Stimulated activated CD4-positive, alpha-beta T cell treated with anti-CD3 and anti-CD28 coated beads, Interleukin-2, amount 100 ng/mL, for 4 hours (primary cell): ENCODE data around the gene UNC5B.

Source experiments
- DNase-seq: peaks from one replicate; pipeline ENCODE4 v3.0.0-alpha.2; 2020; ENCODE audit warnings: low read depth

UNC5B gene

DNA sequence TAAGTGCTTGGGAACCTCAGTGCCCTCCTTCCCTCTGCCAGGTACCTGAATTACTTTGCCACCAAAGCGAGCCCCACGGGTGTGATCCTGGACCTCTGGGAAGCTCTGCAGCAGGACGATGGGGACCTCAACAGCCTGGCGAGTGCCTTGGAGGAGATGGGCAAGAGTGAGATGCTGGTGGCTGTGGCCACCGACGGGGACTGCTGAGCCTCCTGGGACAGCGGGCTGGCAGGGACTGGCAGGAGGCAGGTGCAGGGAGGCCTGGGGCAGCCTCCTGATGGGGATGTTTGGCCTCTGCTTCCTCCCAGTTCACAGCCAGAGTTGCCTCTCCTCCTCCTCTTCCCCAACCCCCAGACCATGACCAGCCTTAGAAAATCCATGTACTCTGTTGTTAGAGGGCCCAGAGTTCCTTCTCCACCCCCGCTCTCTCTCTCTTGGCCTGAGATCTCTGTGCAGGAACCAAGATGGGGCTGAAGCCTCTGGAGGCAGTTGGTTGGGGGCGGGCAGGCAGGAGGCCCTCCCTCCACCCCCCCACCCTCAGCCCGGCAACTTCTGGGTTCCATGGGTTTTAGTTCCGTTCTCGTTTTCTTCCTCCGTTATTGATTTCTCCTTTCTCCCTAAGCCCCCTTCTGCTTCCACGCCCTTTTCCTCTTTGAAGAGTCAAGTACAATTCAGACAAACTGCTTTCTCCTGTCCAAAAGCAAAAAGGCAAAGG, 86.9 kb downstream of the UNC5B start:
- no peak for DNase-seq

DNA sequence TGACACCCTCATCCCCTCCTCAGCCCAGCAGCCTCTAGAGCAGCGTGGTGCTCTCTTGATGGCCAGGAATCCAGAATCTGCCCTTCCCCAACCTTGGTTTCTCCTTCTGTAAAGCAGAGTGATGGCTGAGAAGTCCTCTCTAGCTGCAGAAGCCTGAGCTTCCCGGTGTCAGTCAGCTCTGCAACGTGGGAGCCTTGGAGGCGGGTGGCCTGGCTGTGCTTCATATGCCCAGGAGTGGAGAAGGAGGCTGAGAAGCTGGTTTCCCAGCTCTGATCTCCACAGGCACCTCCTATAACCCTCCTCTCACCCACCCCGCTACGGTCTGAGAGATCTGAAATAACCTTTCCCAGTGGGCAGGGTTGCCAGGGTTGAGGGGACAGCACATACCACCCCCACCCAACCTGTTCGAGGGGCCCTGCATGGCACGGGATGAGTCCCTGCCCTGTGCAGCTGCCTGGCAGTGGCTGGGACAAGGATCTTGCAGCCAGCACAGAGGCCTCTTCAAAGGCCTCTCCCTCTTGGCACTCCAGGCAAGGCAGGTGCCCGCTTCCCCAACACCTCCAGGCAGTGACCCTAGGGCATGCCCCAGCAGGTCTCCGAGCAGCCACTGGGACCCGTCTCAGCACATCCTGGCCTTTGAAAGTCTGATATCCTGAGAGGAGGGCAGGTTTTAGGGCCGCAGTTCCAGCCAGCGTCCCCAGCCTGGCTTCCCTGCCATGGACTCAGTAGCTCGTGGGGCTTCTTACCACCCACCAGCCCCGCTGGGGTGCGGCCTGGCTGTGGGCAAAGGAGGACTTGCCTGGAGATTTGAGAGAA, 88.4 kb downstream of the UNC5B start:
- no peak for DNase-seq

DNA sequence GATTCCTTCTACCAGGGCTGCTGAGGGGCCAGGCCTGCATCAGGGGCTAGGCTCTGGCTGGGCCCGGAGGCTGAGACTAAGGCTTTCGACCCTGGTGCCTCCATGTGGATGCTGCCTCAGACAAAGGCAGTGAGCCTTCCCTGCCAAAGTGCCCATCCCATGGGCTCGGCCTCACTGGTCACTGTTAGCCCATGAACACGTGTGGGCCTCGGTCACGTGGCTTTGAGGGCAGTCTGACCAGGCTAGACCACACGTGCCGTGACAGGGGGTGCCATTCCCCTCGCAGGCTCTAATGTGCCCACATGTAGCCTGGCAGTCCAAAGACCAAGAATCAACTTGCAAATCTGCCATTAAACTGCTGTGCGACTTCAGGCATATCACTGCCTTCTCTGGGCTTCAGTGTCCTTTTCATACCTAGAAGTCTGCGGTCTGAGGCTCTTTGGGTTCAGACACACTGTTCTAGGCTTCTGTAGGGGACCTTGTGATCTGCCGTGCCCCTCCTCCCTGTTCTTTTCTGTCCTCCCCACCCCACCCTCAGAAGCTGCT, 89.1 kb downstream of the UNC5B start:
- no peak for DNase-seq

DNA sequence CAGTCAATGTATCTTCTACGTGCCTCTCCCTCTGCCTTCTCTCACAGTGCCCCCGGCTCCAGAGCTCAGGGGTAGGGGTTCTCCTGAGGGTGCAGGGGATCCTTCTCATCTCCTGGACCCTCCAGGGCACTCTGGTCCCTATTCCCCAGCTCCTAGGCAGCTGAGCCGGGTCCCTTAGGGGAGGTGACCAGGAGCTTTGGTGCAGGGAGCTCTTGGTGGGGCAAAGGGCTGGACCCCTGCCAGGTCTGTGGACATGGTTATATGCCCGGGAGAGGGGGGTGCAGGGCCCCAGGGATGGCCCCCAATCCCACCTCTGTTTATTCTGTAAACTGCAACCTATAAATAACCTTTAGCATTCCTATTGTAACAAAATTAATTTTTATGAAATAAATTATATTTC, 90.1 kb downstream of the UNC5B start:
- DNase-seq: no peak

DNA sequence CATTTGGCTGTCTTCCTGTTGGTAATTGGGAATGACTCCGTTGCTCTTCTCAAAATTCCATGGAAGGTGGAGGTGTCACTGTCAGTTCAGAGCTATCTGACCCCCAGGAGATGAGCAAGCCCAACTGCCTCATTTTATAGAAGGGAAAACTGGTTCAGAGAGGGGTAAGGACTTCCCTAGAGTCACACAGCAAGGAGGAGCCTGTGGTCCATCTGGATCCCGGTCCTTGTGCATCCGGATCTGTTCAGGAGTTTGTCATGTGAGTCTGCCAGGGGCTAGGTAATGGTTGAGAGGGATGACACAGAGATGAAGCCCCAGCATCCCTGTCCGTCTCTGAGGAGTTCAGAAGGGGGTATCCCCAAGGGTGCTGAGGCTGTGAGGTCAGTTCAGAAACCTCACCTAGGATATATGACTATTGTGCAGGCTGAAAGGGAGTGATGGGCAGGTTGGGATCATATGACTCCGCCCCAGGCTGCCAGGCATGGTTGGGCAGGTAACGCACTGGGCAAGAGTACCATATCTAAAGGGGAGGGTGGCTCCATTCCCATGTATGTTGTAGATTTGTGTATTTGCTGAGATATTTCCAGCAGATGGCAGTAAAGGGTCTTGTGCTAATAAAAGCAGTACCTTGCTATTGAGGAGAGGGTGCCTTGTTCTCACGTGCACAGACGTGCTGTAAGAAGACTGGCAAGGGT, 90.7 kb downstream of the UNC5B start:
- no peak for DNase-seq

DNA sequence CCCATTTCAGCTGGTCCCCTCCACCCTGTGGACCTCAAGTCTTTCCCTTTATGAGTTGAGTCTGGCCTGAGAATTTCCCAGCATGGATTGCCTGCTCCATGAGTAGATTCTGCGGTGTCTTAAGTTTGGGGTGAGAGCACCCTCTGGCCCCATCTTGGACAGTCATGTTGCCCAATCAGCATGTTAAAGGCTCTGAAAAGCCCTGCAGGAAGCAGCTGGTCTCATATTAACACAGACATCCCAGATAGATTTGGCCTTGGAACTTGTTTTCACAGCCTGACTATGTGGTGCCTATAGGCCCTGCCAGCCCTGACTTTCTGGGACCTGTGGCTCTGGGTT, 91.2 kb downstream of the UNC5B start:
- DNase-seq: no peak

DNA sequence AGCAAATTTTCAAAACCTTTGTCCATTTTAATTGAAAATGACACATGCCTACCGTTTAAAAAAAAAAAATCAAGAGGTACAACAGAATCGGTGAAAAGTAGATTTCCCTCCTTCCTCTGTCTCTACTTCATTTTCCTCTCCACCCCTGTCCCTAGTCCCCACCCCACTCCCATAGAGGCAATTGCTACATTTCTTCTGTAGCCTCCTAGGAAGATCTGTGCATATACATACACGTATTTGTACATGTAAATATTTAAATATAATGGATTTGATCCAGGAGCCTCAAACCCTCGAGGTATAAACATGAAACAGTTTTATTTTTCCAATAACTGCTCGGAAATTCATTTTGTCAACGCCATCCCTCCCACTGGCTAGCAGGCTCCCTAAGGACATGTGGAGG, 92.5 kb downstream of the UNC5B start:
- DNase-seq: no peak

DNA sequence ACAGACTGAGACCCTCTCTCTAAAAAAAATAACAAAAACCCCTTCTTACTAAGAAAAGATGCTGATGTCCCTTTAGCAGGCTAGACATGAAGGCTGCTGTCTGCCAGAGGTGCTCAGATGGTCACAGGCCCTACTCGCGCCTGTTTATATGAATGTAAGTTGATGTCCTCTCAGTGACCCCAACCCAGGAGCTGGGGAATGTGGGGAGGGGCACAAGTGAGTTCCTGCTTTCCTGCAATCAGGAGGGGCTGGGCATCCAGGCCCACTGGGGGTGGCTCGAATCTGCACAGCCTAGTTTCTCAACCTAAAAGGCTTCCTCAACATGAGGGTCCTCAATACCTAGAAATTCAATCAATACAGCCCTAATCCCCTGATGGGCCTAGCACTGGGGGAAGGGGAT, 94.6 kb downstream of the UNC5B start:
- DNase-seq: no peak

DNA sequence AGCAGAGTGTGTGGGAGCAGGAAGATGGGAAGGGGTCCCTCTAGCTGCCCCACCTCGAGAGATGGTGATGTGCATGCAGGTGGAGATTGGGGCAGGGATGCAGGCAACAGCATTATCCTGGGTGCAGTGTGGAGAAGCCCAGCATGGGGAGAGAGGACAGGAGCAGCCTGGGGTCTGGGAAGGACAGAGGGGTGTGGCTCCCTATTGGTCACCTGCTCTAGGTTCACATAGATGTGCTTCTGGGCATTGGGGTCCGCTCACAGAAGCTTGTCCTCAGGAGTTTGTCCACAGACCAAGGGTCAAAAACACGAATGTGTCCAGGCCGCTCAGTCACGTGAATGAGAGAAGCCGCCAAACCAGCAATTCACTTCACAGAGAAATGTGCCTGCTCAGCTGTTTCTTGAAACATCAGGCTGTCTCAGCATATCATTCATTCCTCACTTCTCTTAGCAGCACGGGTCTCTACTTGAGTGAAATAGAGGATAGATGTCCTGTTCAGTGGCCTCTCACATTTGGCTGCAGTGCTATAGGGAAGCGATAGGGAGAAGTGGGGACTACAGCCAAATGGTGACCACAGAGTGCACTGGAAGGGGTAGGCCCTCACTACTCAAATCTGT, 95.2 kb downstream of the UNC5B start:
- DNase-seq: no peak

DNA sequence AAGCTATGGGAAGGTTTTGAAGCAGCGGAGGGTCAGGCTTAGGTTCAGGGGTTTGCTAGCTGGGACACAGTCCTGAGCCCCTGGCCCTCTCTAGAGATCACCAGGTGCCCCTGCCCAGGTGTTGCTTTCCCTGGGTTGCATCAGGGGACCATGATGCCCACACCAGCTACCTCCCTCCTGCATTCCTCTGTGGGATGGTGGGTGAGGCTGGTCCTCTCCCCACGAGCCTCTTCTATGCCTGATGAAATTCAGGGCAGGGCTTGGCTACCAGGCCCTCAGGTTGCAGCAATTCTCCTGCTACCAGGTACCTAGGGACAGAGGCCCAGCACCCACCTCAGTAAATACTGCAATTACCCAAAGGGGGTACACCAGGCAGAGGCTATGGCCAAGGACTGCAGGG, 95.9 kb downstream of the UNC5B start:
- no peak for DNase-seq

DNA sequence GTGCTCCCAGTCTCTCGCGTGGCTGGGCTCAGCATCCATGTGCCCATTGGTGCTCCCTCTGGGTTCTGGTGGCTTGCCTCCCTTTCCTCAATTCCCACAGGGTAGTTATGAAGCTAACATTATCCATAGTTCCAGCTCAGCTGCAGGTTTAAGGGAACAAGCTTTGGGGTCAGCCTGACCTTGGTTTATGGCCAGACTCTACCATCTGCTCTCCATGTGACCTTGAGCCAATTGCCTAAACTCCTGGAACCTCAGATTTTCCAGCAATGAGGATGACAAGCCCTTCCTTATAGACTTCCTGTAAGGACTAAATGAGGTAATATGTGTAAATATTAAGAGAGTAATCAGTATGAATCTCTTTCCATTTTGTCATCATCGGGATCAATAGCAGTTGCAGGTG, 96.6 kb downstream of the UNC5B start:
- DNase-seq: no peak

DNA sequence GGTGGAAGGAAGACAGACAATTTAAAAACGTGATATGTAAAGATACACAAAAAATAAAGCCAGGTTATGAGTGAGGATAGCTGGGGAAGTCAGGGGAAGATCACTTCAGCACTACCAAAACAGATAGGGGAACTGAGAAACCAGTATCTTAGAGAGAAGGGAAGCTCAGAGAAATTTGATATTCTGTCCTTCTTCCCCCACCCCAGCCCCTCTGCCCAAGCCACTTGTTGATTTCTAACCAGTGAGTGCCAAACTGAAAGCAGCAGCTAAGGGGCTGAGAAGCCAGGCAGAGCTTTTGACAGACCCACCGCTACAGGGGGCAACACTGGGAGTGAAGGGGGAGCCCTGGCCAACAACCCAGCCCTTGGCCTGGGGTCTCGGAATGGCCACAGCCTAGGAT, 97.5 kb downstream of the UNC5B start:
- DNase-seq: no peak

DNA sequence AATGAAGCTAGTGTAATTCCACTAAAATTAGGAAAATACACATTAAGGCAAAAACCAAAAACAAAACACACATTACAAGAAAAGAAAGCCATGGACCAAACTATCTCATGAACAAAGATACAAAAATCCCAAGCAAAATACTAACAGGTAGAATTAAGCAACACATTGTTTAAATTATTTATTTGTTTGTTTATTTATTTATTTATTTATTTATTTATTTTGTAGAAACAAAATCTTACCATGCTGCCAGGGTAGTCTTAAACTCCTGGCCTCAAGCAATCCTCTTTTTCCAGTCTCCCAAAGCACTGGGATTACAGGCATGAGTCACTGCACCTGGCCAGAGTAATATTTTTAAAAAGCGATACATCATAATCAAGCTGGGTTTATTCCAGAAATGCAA, 99.8 kb downstream of the UNC5B start:
- DNase-seq: no peak

DNA sequence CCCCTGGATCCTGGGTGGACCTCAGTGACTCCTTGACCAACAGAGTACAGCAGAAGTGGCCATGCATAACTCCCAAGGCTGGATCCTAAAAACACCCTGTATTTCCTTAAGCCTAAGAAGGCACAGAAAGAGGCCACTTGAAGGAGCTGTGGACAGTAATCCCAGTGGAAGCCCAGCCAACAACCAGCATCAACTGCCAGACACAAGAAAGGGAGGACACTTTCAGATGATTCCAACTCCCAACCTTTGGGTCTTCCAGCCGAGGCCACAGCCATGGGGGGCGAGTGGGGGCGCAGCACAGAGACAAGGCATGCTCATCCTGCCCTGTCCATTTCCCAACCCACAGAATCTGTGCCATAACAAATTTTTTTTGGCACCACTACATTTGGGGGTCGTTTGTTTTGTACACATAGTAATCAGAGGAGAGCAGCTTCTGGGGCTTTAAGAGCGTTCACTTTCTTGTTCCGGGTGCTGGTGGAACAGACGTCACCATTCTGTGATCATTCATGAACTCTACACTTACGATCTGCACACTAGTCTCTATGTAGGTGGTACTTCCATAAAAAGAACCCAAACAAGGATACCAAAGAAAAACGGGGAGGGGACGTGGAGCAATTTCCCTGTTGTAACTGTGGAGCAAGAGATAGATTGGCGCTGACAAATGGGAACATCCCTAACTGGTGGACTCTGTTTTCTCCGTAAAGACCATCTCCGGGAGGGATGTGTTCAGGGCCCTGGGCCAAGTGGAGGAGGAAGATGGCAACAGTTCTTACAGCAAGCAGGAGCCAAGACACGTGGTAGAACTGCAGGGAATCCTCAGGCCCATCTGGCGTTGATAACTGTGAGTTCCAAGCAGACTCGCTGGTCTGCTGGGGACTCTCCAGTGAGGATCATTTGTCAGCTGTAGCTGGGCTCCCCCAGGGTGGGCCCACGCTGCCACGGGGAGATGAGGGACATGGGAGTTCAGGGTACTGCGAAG, 100.7 kb downstream of the UNC5B start:
- DNase-seq: no peak

DNA sequence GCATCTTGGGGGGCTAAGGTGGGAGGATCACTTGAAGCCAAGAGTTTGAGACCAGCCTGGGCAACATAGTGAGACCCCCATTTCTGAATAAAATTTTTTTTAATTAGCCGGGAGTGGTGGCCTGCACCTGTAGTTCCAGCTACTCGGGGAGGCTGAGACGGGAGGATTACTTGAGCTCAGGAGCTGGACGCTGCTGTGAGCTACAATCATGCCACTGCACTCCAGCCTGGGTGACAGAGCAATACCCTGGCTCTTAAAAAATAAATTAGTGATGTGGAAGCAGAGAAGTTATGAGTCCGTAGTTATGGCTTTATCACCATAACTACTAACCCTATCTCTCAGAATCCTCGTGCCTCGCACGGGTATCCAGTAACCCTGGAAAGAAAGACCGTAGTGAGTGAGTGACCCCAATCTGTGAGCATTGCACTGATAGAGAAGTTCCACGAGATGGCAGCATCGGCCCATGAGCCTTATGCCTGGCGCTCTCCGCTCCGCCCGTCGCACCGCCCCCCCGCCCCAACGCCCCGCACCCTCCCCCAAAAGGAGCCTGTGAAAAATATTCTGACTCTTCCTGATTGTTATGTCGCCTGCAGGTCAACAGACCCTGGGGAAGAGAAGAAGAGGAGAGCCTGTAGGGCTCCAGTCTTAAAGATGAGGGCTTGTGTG, 101.8 kb downstream of the UNC5B start:
- peak; percentile 39 for DNase-seq

DNA sequence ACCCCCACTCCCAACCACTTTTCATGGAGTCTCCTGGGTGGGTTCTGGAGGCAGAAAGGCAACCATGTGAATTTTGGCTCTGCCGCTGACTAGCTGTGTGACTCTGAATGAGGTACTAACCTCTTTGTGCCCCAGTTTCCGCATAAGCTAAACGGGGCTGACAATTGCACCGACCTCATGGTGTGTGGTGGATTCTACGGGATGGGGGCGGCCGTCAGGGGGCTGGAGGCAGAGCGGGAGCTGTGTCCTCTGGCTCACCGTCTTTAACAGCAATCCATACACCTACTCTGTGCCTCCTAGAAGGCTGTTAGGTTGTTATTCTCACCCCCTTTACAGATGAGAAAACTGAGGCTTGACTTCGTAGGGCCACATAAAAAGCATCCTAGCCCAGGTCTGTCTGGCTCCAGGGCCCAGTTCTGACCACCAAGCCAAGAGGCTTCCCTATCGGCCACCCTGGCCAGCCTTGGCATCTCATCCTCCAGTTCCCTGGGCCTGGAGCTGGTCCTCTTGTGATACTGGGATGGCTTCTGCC, 102.4 kb downstream of the UNC5B start:
- no peak for DNase-seq

DNA sequence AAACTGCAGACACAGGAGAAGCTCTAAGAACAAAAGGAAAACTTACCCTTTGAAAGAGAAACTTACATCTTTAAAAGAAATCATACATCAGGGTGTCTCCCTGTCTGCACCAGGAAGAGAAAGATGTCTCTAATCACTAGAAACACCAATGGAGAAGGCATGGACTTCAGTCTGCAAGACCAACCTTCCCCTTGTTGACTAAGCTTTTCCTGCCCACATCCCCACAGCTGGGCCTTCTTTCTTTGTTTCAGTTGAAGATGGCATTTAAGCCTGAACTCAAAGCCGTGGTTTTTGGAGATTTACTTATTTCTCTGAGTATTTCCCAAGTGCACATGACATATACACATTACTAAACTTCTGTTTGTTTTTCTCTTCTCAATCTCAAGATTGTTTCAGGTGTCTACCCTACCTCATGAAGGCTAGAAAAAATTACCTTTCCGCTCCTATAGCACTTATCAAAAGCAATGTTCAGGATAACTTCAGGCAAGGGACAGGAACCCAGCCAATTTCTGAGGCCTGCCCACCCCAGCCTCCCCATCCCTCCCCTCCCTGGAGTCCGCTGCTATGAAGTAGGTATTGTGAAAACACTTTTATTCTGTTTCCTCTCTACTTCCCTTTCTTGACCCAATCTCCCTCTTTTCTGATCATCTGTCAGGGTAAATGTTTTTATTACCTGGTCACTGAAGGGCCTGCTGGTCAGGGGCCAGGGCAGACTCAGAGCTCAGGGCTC, 103.9 kb downstream of the UNC5B start:
- no peak for DNase-seq

DNA sequence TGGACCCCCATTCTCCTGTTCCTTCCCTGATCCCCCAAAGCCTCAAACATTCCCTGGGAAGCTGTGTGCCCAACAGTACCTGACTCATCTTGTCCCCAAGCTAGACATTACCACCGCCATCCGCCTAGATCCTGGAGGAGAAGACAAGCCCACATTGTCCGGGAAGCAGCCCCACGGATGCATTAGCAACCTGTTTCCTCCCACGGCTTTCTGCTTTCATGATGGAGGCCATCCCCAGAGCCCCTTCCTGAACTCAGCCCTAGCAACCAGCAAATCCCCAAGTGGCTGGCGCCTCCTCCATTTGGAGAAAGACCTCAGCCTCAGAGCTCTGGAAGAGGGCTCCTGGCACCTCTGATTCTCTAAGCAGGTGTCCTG, 104.4 kb downstream of the UNC5B start:
- no peak for DNase-seq

DNA sequence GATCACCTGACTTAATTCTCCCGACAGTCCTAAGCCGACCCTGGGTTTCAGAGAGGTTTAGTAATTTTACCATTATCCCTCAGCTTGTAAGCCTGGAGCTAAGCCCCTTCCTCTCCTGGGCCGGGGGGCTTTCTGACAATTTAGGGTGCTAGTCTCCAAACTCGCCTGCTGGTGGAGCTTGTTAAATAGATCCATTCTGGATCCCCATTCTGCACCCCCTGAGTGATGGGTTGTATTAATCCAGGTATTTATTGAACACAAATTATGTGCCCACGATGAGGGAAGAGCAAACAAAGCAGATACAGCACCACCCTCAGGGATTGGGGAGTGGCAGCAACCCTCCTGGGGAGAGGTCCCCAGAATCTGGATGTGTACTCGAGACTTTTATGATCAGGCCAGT, 105.4 kb downstream of the UNC5B start:
- no peak for DNase-seq
